HG03469 (cell line): Measurements from ENCODE around the gene DAAM1.

Source experiments
- ATAC-seq: cut with Tn5 transposase; IDR thresholded peaks from one replicate; pipeline ENCODE4 v1.9.1; 2021; ENCODE audit warnings: mild to moderate bottlenecking, moderate library complexity, moderate number of reproducible peaks; ENCODE audit not compliant: unreplicated experiment

The DAAM1 gene

DNA sequence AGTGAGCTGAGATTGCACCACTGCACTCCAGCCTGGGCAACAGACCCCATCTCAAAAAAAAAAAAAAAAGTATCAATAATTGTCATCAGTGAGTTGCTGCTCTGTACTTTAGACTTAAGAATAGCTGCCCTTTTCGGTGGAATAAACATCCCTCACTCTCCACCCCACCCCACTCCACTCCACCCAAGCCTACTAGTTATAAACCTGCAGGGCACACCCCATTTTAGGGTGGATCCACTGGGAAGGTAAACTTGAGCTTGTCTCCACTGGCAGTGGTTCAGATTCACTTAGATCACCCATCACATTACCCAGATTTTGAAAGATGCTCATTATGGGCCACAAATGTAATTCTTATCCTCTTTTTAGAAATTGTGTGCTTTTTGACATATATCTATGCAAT lies 170.3 kb downstream of the DAAM1 start:
- ATAC-seq: no peak

- no peak for ATAC-seq
Measured at GRCh38 chr14:59359431-59360124, 171.1 kb downstream of the DAAM1 start.

GRCh38 chr14:59360233-59360632 lies 171.8 kb downstream of the DAAM1 start:
- ATAC-seq: no peak

DNA sequence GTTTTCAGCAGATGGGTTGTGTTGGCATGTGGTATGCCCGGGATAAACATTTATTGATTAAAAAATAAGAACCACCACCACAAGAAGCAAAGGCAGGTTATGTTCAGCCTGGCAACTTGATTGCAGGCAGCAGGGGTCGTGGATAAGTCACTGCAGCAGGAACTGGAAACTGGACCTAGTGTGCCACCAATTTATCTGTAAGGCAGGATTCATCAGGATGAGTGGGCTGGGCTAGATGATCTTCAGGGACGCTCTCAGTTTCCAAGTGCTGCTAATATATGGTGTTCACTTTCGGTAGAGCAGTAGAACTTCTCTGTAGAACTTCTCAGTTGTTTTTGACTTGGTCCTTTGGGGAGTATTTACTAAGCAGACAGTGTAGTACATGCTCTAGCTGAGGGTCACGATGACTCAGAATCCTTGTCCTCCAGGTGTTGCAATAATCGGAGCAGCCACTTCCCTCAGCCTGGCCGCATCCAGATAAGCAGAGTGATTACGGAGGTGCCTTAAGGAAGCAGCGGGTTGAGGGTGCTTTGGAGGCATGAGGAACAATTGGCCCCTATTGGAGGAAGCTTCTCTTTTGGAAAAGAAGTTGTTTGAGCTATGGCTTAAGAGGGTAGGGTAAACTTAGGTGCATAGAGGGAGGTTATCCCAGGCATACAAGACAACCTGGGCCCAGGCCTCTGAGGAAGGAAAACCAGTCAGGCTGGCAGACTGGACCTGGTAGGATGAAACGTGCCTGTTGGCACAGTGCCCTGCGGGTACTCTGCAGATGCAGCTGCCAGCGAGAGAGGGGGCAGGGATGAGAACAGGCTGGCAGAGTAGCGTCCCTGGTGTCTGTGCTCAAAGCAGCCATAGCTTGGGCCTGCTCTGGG lies 172.7 kb downstream of the DAAM1 start:
- no peak for ATAC-seq

DNA sequence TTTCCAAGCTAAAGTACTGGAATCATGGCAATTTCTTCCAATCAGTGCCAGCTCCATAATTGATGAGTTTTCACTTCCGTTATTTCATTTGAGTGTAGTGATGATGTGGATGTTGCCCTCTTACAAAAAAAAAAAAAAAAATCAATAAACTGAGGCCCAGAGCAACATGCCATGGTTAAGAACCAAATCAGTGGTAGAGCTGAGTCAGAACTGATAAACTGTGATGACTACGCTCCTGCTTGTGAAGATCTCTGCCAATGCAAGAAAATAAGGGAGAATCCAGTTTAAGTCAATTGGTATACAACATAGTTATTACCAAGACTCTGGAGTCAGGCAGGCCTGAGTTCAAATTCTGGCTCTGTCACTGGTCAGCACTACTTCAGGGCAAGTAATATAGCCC lies 174.0 kb downstream of the DAAM1 start:
- ATAC-seq: no peak

- ATAC-seq: no peak
Measured at GRCh38 chr14:59363531-59364226, 175.2 kb downstream of the DAAM1 start.

DNA sequence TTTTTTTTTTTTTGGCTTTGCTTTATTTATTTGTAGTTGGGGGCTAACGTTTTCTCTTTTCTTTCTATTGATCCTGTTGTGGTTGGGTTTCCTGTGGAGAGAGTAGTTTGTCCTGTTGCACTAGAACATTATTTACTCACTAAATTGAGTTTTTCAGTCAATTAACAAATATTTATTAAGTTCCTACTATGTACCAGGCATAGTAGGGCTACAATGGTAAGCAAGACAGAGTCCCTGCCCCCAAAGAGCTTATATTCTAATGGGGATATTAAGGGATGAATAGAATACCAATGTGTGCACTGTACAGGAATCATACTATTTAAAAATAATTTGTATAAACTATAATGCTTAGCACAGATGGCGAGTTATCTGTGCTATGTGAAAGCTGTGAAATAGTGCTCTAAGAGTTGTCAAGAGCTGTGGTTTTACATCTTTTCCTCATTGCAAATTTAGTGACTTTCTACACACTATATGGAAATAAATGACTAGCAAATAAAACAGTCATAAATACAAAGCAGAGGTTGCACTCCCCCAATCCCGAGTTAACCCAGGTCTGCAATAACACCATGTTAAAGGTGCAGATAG lies 181.8 kb downstream of the DAAM1 start:
- ATAC-seq: no peak

GRCh38 chr14:59371771-59372170 lies 183.3 kb downstream of the DAAM1 start:
- ATAC-seq: no peak

- ATAC-seq: no peak
Measured at GRCh38 chr14:59374048-59374447, 185.6 kb downstream of the DAAM1 start.

DNA sequence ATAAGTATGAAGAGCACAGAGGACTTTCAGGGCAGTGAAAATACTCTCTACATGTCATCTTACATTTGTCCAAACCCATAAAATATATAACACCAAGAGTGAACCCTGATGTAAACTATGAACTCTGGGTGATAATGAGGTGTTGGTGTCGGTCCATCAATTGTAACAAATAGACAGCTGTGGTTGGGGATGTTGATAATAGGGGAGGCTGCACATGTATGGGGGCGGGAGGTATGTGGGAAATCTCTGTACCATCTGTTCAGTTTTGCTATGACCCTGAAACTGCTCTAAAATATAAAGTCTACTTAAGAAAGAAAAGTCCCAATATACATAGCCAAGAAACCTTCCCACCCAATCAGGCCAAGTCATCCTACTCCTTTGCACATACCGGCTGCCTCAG lies 188.2 kb downstream of the DAAM1 start:
- ATAC-seq: no peak

- no peak for ATAC-seq
Measured at GRCh38 chr14:59377491-59377890, 189.0 kb downstream of the DAAM1 start.

- no peak for ATAC-seq
Measured at GRCh38 chr14:59377991-59378601, 189.6 kb downstream of the DAAM1 start.

GRCh38 chr14:59389936-59390335 lies 201.5 kb downstream of the DAAM1 start:
- no peak for ATAC-seq

DNA sequence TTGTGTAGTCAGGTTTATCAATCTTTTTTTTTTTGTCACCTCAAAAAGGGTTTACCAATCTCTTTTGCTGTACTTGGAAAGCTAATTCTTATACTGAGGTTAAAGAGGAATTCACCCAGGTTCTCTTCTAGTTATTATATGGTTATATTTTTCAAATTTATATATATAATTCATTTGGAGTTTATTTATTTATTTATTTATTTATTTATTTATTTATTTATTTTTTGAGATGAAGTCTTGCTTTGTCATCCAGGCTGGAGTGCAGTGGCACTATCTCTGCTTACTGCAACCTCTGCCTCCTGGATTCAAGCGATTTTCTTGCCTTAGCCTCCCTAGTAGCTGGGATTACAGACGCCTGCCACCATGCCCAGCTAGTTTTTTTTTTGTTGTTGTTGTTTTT lies 202.9 kb downstream of the DAAM1 start:
- ATAC-seq: no peak

DNA sequence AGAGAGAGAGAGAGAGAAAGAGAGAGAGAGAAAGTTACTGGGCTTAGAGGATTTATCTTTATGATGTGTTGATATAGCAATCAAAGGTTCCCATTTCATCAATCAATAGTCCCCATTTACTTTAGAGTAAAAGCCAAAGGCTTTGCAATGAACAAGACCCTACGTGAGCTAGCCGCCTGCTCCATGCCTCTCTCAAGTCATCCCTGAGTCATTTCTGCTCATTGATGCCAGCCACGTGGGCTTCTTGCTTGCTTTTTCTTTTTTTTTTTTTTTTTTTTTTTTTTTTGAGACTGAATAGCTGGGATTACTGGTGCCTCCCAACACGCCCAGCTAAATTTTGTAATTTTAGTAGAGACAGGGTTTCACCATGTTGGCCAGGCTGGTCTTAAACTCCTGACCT lies 205.8 kb downstream of the DAAM1 start:
- no peak for ATAC-seq

DNA sequence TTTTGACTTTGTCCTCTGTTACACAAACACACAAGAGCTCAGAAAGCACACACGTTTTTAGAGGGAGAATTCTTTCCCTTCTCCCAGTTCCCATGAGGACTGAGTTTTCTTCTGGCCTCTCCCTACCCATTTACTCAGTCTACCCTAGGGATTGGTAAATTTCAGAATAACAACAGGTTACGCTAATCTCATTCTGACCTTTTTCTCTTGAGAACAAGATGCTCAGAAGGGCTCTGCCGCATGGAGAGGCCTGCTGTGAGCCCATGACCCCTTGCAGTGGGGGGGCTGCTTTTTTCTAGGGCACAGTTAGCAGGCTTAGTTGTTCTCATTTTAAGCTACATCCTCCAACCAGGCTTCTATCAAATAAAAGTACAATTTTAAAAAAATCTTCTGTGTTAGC lies 207.2 kb downstream of the DAAM1 start:
- no peak for ATAC-seq

- no peak for ATAC-seq
Measured at GRCh38 chr14:59398841-59399240, 210.4 kb downstream of the DAAM1 start.

DNA sequence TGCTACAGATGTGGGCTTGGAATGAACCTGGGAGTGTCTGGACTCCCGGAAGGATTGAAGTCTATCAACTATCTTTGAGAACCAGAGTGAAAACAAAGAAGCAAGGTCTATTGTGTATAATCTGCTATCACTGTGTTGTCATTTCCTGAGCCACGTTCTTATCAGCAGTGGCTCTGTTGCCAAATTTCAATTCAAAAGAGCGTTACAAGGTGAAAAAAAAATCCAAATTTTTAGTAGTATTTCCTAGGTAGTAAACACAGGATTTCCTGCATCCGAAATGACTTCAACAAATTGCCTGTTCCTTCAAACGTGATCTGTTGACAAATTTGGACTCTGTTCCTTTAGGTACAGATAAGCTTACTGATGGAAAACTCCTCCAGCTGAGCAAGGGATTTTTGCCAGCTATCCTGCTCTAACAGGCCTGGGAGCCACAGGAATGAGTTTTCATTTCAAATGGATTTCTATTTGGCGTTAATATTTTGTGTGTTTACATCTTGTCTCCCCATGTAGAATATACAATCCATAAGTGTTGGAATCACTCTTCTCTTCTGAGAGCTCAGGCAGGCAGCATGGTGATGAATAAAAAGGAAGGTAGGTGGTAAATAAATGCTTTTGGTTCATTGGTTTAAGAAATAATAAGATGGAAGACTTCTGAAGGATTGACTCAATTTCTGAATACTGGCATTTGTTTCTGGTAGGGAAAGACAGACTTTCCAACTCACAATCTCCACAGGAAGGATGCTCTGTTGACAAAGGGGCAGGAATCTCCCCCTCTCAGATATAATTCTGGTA lies 218.2 kb downstream of the DAAM1 start:
- no peak for ATAC-seq

DNA sequence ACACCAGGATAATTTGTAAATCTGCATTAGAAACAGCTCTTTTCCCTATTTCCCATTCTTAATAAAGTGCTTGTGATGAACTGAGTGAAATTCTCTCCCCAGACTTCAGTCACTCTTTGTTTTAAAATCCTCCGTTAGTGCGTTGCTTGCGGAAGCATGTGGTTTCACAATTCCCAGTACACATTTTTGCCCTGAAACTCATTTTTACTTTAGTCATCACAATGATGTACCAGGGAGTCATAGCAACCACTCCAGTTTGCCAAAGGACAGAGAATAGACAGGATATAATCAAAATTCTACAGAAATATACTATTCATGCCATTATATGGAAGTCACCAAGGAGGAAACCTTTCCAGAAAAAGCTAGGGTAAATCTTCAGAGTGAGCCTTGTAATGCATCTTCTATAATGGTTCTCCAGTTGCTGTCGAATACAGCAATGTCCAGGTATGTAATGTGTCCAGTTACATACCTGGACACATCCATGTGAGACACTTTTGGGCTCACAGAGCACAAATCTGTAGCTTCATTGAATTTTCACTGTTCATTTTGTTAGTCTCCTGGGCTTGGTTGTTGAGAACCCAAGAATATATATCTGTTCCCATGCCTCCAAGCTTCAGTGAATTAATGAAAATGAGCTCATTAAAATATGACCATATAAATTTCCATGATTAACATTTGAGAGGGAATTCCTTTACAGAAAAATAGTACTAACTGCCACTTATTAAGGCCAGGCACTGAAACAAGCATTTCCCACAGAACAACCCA lies 219.0 kb downstream of the DAAM1 start:
- no peak for ATAC-seq
